Measurements from ENCODE around the gene TMEM87B.
"Not testable (repeated sequence)": the region's sequence is repeated elsewhere in the genome, so short reads cannot be mapped to it uniquely, and the experiment has no call there.

TMEM87B gene

DNA sequence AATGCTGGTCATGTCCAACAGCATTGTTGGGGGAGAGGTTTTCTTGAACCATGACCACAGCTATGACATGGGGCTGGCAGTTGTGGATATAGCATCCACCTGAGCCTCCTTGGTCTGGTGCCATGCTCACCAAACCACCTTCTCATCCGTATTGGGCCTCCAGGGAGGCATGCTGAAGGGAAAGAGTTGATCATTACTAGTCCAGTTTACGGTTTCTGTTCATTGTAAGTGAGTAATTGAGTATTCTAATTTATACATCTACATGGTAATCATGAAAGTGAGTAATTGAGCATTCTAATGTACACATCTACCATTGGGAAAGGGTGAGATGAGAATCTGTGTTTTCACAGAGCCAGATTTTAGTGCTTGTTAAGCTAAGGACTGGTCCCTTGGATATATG is 6.8 kb downstream of the TMEM87B start:
- Histone ChIP-seq H3K9me3 (ENCODE audit: control insufficient read depth in 1 of 2, low read length in 2 of 2) (no peaks in the 10 kb centered on the region), H3K27ac (ENCODE audit: low read depth, low read length) (no peak overlapping the region), H3K4me3 (ENCODE audit: low read depth in 1 of 2, low read length in 2 of 2) (no peak overlapping the region), H3K4me1 (ENCODE audit: control insufficient read depth in 1 of 2, insufficient read depth in 2 of 2, low read length in 2 of 2) (peaks cover 30 to 46% of the 10 kb centered on the region in 2 donors), H3K36me3 (ENCODE audit: control insufficient read depth in 1 of 2, insufficient read depth in 2 of 2, low read length in 2 of 2) (peaks cover 11 to 51% of the 10 kb centered on the region in 2 donors), H3K27me3 (ENCODE audit: control insufficient read depth in 1 of 2, insufficient read depth in 2 of 2, low read length in 2 of 2) (no peaks in the 10 kb centered on the region), H3K9ac (ENCODE audit: low read depth in 1 of 2, low read length in 2 of 2) (no peak overlapping the region)

GRCh38 chr2:112062894-112063293 is 7.8 kb downstream of the TMEM87B start:
- Histone ChIP-seq H3K4me3 (ENCODE audit: low read depth in 1 of 2, low read length in 2 of 2) (no peak overlapping the region), H3K36me3 (ENCODE audit: control insufficient read depth in 1 of 2, insufficient read depth in 2 of 2, low read length in 2 of 2) (peaks cover 11 to 61% of the 10 kb centered on the region in 2 donors), H3K4me1 (ENCODE audit: control insufficient read depth in 1 of 2, insufficient read depth in 2 of 2, low read length in 2 of 2) (peaks cover 22 to 38% of the 10 kb centered on the region in 2 donors), H3K9me3 (ENCODE audit: control insufficient read depth in 1 of 2, low read length in 2 of 2) (no peaks in the 10 kb centered on the region), H3K27ac (ENCODE audit: low read depth, low read length) (no peak overlapping the region), H3K27me3 (ENCODE audit: control insufficient read depth in 1 of 2, insufficient read depth in 2 of 2, low read length in 2 of 2) (no peaks in the 10 kb centered on the region), H3K9ac (ENCODE audit: low read depth in 1 of 2, low read length in 2 of 2) (no peak overlapping the region)

DNA sequence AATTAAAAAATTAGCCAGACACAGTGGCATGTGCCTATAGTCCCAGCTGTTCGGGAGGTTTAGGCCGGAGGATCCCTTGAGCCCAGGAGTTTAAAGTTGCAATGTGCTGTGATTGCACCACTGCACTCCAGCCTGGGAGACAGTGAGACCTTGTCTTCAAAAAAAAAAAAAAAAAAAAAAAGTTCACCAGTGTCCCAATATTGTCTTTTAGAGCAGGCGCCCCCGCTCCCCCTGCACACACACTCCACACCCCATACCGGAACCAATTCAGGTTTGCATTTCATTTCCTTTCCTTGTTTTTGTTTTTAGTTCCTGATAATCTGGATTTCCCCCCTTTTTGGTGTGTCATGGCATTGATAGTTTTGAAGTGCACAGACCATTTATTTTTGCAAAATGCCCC is 10.4 kb downstream of the TMEM87B start:
- H3K27ac ChIP-seq (ENCODE audit: low read depth, low read length): no peak overlapping the region
- no peak overlapping the region for H3K9ac ChIP-seq (ENCODE audit: low read depth in 1 of 2, low read length in 2 of 2)
- H3K27me3 ChIP-seq (ENCODE audit: control insufficient read depth in 1 of 2, insufficient read depth in 2 of 2, low read length in 2 of 2): no peaks in the 10 kb centered on the region
- no peak overlapping the region for H3K4me3 ChIP-seq (ENCODE audit: low read depth in 1 of 2, low read length in 2 of 2)
- no peaks in the 10 kb centered on the region for H3K9me3 ChIP-seq (ENCODE audit: control insufficient read depth in 1 of 2, low read length in 2 of 2)
- peaks cover 11 to 73% of the 10 kb centered on the region in 2 donors for H3K36me3 ChIP-seq (ENCODE audit: control insufficient read depth in 1 of 2, insufficient read depth in 2 of 2, low read length in 2 of 2)
- peaks cover 6 to 19% of the 10 kb centered on the region in 2 donors for H3K4me1 ChIP-seq (ENCODE audit: control insufficient read depth in 1 of 2, insufficient read depth in 2 of 2, low read length in 2 of 2)

GRCh38 chr2:112065966-112066365 is 10.9 kb downstream of the TMEM87B start:
- Histone ChIP-seq H3K27me3 (ENCODE audit: control insufficient read depth in 1 of 2, insufficient read depth in 2 of 2, low read length in 2 of 2) (no peaks in the 10 kb centered on the region), H3K4me3 (ENCODE audit: low read depth in 1 of 2, low read length in 2 of 2) (no peak overlapping the region), H3K27ac (ENCODE audit: low read depth, low read length) (no peak overlapping the region), H3K36me3 (ENCODE audit: control insufficient read depth in 1 of 2, insufficient read depth in 2 of 2, low read length in 2 of 2) (peaks cover 11 to 70% of the 10 kb centered on the region in 2 donors), H3K4me1 (ENCODE audit: control insufficient read depth in 1 of 2, insufficient read depth in 2 of 2, low read length in 2 of 2) (peaks cover 6 to 15% of the 10 kb centered on the region in 2 donors), H3K9ac (ENCODE audit: low read depth in 1 of 2, low read length in 2 of 2) (no peak overlapping the region), H3K9me3 (ENCODE audit: control insufficient read depth in 1 of 2, low read length in 2 of 2) (no peaks in the 10 kb centered on the region)

GRCh38 chr2:112069794-112070193 is 14.7 kb downstream of the TMEM87B start:
- peaks cover 0 to 58% of the 10 kb centered on the region in 2 donors for H3K36me3 ChIP-seq (ENCODE audit: control insufficient read depth in 1 of 2, insufficient read depth in 2 of 2, low read length in 2 of 2)

GRCh38 chr2:112073875-112074274 is 18.8 kb downstream of the TMEM87B start:
- Histone ChIP-seq H3K27me3 (ENCODE audit: control insufficient read depth in 1 of 2, insufficient read depth in 2 of 2, low read length in 2 of 2) (no peaks in the 10 kb centered on the region), H3K4me1 (ENCODE audit: control insufficient read depth in 1 of 2, insufficient read depth in 2 of 2, low read length in 2 of 2) (peaks cover 0 to 5% of the 10 kb centered on the region in 2 donors), H3K27ac (ENCODE audit: low read depth, low read length) (no peak overlapping the region), H3K4me3 (ENCODE audit: low read depth in 1 of 2, low read length in 2 of 2) (no peak overlapping the region), H3K9me3 (ENCODE audit: control insufficient read depth in 1 of 2, low read length in 2 of 2) (no peaks in the 10 kb centered on the region), H3K36me3 (ENCODE audit: control insufficient read depth in 1 of 2, insufficient read depth in 2 of 2, low read length in 2 of 2) (peaks cover 12 to 37% of the 10 kb centered on the region in 2 donors), H3K9ac (ENCODE audit: low read depth in 1 of 2, low read length in 2 of 2) (no peak overlapping the region)

More at GRCh38 chr2:112069794-112070193, 14.7 kb downstream of the TMEM87B start:
- H3K4me3 ChIP-seq (ENCODE audit: low read depth in 1 of 2, low read length in 2 of 2); H3K9ac ChIP-seq (ENCODE audit: low read depth in 1 of 2, low read length in 2 of 2); H3K9me3 ChIP-seq (ENCODE audit: control insufficient read depth in 1 of 2, low read length in 2 of 2); H3K4me1 ChIP-seq (ENCODE audit: control insufficient read depth in 1 of 2, insufficient read depth in 2 of 2, low read length in 2 of 2); H3K27ac ChIP-seq (ENCODE audit: low read depth, low read length); H3K27me3 ChIP-seq (ENCODE audit: control insufficient read depth in 1 of 2, insufficient read depth in 2 of 2, low read length in 2 of 2): not testable (repeated sequence)

DNA sequence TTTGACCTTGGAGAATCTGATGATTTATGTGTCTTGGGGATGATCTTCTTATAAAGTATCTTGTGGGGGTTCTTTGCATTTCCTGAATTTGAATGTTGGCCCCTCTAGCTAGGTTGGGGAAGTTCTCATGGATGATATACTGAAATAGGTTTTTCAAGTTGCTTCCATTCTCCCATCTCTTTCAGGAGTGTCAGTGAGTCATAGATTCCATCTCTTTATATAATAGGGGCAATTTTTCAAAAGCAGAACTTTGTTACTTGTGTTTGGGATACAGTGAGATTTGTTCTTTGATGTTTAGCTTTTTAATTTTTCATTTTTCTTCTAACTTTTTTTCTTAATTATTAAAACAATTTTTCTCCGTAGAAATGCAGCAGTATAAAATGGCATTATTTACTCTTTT is 19.4 kb downstream of the TMEM87B start:
- no peaks in the 10 kb centered on the region for H3K9me3 ChIP-seq (ENCODE audit: control insufficient read depth in 1 of 2, low read length in 2 of 2)
- H3K27me3 ChIP-seq (ENCODE audit: control insufficient read depth in 1 of 2, insufficient read depth in 2 of 2, low read length in 2 of 2): no peaks in the 10 kb centered on the region
- H3K4me1 ChIP-seq (ENCODE audit: control insufficient read depth in 1 of 2, insufficient read depth in 2 of 2, low read length in 2 of 2): peaks cover 0 to 5% of the 10 kb centered on the region in 2 donors
- peaks cover 12 to 35% of the 10 kb centered on the region in 2 donors for H3K36me3 ChIP-seq (ENCODE audit: control insufficient read depth in 1 of 2, insufficient read depth in 2 of 2, low read length in 2 of 2)
- no peak overlapping the region for H3K4me3 ChIP-seq (ENCODE audit: low read depth in 1 of 2, low read length in 2 of 2)
- H3K27ac ChIP-seq (ENCODE audit: low read depth, low read length): no peak overlapping the region
- no peak overlapping the region for H3K9ac ChIP-seq (ENCODE audit: low read depth in 1 of 2, low read length in 2 of 2)

GRCh38 chr2:112075490-112076260 is 20.6 kb downstream of the TMEM87B start:
- Histone ChIP-seq H3K4me1 (ENCODE audit: control insufficient read depth in 1 of 2, insufficient read depth in 2 of 2, low read length in 2 of 2) (peaks cover 0 to 5% of the 10 kb centered on the region in 2 donors), H3K27ac (ENCODE audit: low read depth, low read length) (no peak overlapping the region), H3K36me3 (ENCODE audit: control insufficient read depth in 1 of 2, insufficient read depth in 2 of 2, low read length in 2 of 2) (peaks cover 12 to 35% of the 10 kb centered on the region in 2 donors), H3K9me3 (ENCODE audit: control insufficient read depth in 1 of 2, low read length in 2 of 2) (no peaks in the 10 kb centered on the region), H3K4me3 (ENCODE audit: low read depth in 1 of 2, low read length in 2 of 2) (no peak overlapping the region), H3K9ac (ENCODE audit: low read depth in 1 of 2, low read length in 2 of 2) (no peak overlapping the region), H3K27me3 (ENCODE audit: control insufficient read depth in 1 of 2, insufficient read depth in 2 of 2, low read length in 2 of 2) (no peaks in the 10 kb centered on the region)

DNA sequence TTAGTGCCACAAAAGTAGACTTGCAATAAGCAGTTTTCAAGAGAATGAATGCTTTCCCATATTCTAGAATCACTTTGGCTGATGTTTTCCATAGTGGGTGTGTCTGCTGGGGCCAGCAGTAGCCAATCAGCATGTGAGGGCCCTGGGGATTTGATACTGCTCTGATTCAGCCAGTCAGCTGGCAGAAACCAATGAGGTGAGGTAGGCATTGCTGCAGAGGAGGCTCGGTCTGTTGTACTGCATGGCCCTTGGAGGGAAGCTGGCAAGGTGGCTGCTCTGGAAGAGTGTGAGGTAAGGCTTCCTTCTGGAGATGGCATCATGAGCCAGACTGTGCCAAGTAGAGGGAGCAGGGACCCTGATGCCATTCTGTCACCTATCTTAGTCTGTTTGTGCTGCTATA is 22.7 kb downstream of the TMEM87B start:
- H3K36me3 ChIP-seq (ENCODE audit: control insufficient read depth in 1 of 2, insufficient read depth in 2 of 2, low read length in 2 of 2): peaks cover 28 to 47% of the 10 kb centered on the region in 2 donors

GRCh38 chr2:112081262-112081661 is 26.2 kb downstream of the TMEM87B start:
- Histone ChIP-seq H3K4me1 (ENCODE audit: control insufficient read depth in 1 of 2, insufficient read depth in 2 of 2, low read length in 2 of 2) (no peaks in the 10 kb centered on the region), H3K9ac (ENCODE audit: low read depth in 1 of 2, low read length in 2 of 2) (no peak overlapping the region), H3K36me3 (ENCODE audit: control insufficient read depth in 1 of 2, insufficient read depth in 2 of 2, low read length in 2 of 2) (peaks cover 60 to 73% of the 10 kb centered on the region in 2 donors)

More for the DNA sequence above, 22.7 kb downstream of the TMEM87B start:
- Histone ChIP-seq H3K9me3 (ENCODE audit: control insufficient read depth in 1 of 2, low read length in 2 of 2) (no peaks in the 10 kb centered on the region), H3K27ac (ENCODE audit: low read depth, low read length) (no peak overlapping the region), H3K4me1 (ENCODE audit: control insufficient read depth in 1 of 2, insufficient read depth in 2 of 2, low read length in 2 of 2) (peaks cover 0 to 5% of the 10 kb centered on the region in 2 donors), H3K4me3 (ENCODE audit: low read depth in 1 of 2, low read length in 2 of 2) (no peak overlapping the region), H3K27me3 (ENCODE audit: control insufficient read depth in 1 of 2, insufficient read depth in 2 of 2, low read length in 2 of 2) (no peaks in the 10 kb centered on the region), H3K9ac (ENCODE audit: low read depth in 1 of 2, low read length in 2 of 2) (no peak overlapping the region)

More at GRCh38 chr2:112081262-112081661, 26.2 kb downstream of the TMEM87B start:
- H3K27ac ChIP-seq (ENCODE audit: low read depth, low read length): no peak overlapping the region
- H3K4me3 ChIP-seq (ENCODE audit: low read depth in 1 of 2, low read length in 2 of 2): no peak overlapping the region
- H3K9me3 ChIP-seq (ENCODE audit: control insufficient read depth in 1 of 2, low read length in 2 of 2): no peaks in the 10 kb centered on the region
- H3K27me3 ChIP-seq (ENCODE audit: control insufficient read depth in 1 of 2, insufficient read depth in 2 of 2, low read length in 2 of 2): no peaks in the 10 kb centered on the region
